Naive thymus-derived CD8-positive, alpha-beta T cell (primary cell): ENCODE measurements around the gene NUDT21. TPM values are rescaled to one million over a fixed set of nuclear protein-coding genes. Genes with fewer than 3 reads are reported as not detected.

Experiments
- ATAC-seq, 2 donors: fragments of 150-1000 bp; cut with Tn5 transposase in 1 of 2; sonication (Bioruptor Pico), chemical (Tn5 transposase) in 1 of 2; 1 replicate in 1 of 2; 2 replicates in 1 of 2; pipeline ENCODE4 v1.10.0; 2021; ENCODE audit warnings: mild to moderate bottlenecking in 2 of 2, moderate library complexity in 2 of 2
- POLR2A ChIA-PET: fragments of 350-600 bp; sonication (Branson Sonifier 250); formaldehyde crosslinking; loops from one replicate; lab custom pipeline; 2021; ENCODE audit warnings: antibody characterized with exemption; lab: Charles Lee
- DNase-seq, 10 donors: peaks; one replicate each; pipeline versions ENCODE4 v3.0.0 to v3.0.0-alpha.2; 2020 to 2022
- H3K27ac Mint-ChIP-seq, 10 donors: one replicate each; pipeline ENCODE4 v1.8.0; 2020 to 2022; ENCODE audit warnings: mild to moderate bottlenecking in 10 of 10, mixed read lengths in 10 of 10, moderate library complexity in 4 of 10, inconsistent platforms in 1 of 10
- H3K27me3 Mint-ChIP-seq, 5 donors: one replicate each; pipeline ENCODE4 v1.8.0; 2021 to 2022; ENCODE audit warnings: mixed read lengths in 5 of 5
- H3K36me3 Mint-ChIP-seq, 3 donors: one replicate each; pipeline ENCODE4 v1.8.0; 2020 to 2022; ENCODE audit warnings: mixed read lengths in 3 of 3, mild to moderate bottlenecking in 2 of 3, inconsistent platforms in 1 of 3
- H3K4me1 Mint-ChIP-seq, 4 donors: one replicate each; pipeline ENCODE4 v1.8.0; 2021 to 2022; ENCODE audit warnings: mixed read lengths in 4 of 4
- H3K4me3 Mint-ChIP-seq, 10 donors: one replicate each; pipeline ENCODE4 v1.8.0; 2020 to 2022; ENCODE audit warnings: mild to moderate bottlenecking in 10 of 10, mixed read lengths in 10 of 10, moderate library complexity in 6 of 10, inconsistent platforms in 1 of 10
- H3K9me3 Mint-ChIP-seq, 9 donors: one replicate each; pipeline ENCODE4 v1.8.0; 2020 to 2022; ENCODE audit warnings: mixed read lengths in 9 of 9, mild to moderate bottlenecking in 3 of 9, inconsistent platforms in 1 of 9, moderate library complexity in 1 of 9
- polyA plus RNA-seq, 3 donors: library from polyadenylated mRNA; unstranded; fragments of 300-500 nt; fragmentation: Illumina TruSeq; gene quantifications; one replicate each; pipeline ENCODE4 v1.2.3, GENCODE V29; 2021
- total RNA-seq, 8 experiments: library from RNA in 2 of 8; stranded (reverse) in 2 of 8; gene quantifications; one replicate each; pipeline ENCODE4 v1.2.3 and lab custom pipeline; 2021 to 2026

The NUDT21 gene
- total and polyA plus RNA-seq, 5 experiments from 2014 or later, result 55.5 to 118 (median 74.1) TPM

GRCh38 chr16:56478281-56479049, 27.3 kb upstream of the NUDT21 start:
- peaks cover 0 to 2% (median 0%) of the 10 kb centered on the region in 4 donors for H3K4me1 Mint-ChIP-seq
- H3K27me3 Mint-ChIP-seq, result no peaks in the 10 kb centered on the region
- DNase-seq (no peak), ATAC-seq (no peak)
- POLR2A ChIA-PET, result no interaction called here
- H3K4me3 Mint-ChIP-seq, result no peak overlapping the region
- H3K36me3 Mint-ChIP-seq, result peaks cover 0 to 87% (median 20%) of the 10 kb centered on the region in 3 donors
- peak overlapping the region in 5 of 10 donors; percentile 18 to 73 (median 41) for H3K27ac Mint-ChIP-seq
- H3K9me3 Mint-ChIP-seq, result no peaks in the 10 kb centered on the region

- peaks cover 0 to 86% (median 22%) of the 10 kb centered on the region in 3 donors for H3K36me3 Mint-ChIP-seq
- DNase-seq, result no peak
- no peak for ATAC-seq
- no peak overlapping the region for H3K4me3 Mint-ChIP-seq
- H3K4me1 Mint-ChIP-seq, result peaks cover 0 to 2% (median 0%) of the 10 kb centered on the region in 4 donors
- H3K27ac Mint-ChIP-seq, result peak overlapping the region in 5 of 10 donors; percentile 30 to 58 (median 52)
- no peaks in the 10 kb centered on the region for H3K27me3 Mint-ChIP-seq
- H3K9me3 Mint-ChIP-seq, result no peaks in the 10 kb centered on the region
- POLR2A ChIA-PET, result no interaction called here
Observed at GRCh38 chr16:56477096-56477878, 26.2 kb upstream of the NUDT21 start.

GRCh38 chr16:56475201-56475600, 24.1 kb upstream of the NUDT21 start:
- Mint-ChIP-seq H3K36me3 (peaks cover 4 to 90% (median 30%) of the 10 kb centered on the region in 3 donors), H3K4me3 (no peak overlapping the region), H3K27me3 (no peaks in the 10 kb centered on the region), H3K4me1 (peaks cover 0 to 2% (median 0%) of the 10 kb centered on the region in 4 donors), H3K27ac (peak overlapping the region in 3 of 10 donors; percentile 1 to 25 (median 16)), H3K9me3 (no peaks in the 10 kb centered on the region)
- no peak for DNase-seq
- no peak for ATAC-seq
- POLR2A ChIA-PET, result no interaction called here

GRCh38 chr16:56470666-56471065, 19.5 kb upstream of the NUDT21 start:
- Mint-ChIP-seq H3K27ac (peak overlapping the region in 2 of 10 donors; percentile 47 to 67), H3K4me1 (no peaks in the 10 kb centered on the region), H3K4me3 (no peak overlapping the region), H3K27me3 (no peaks in the 10 kb centered on the region), H3K9me3 (no peaks in the 10 kb centered on the region), H3K36me3 (peaks cover 7 to 96% (median 37%) of the 10 kb centered on the region in 3 donors)
- no peak for ATAC-seq
- POLR2A ChIA-PET, result interaction anchor here (0.9 to 1.4 kb wide), 2 partner anchors 9 to 19 kb away, joined by 3 to 6 read pairs; partner anchors contain the start of genes NUDT21 and OGFOD1
- no peak for DNase-seq

- Mint-ChIP-seq H3K9me3 (no peaks in the 10 kb centered on the region), H3K4me3 (no peak overlapping the region), H3K36me3 (peaks cover 7 to 96% (median 37%) of the 10 kb centered on the region in 3 donors), H3K27ac (peak overlapping the region in 3 of 10 donors; percentile 47 to 67 (median 58)), H3K4me1 (no peaks in the 10 kb centered on the region), H3K27me3 (no peaks in the 10 kb centered on the region)
- ATAC-seq, result no peak
- DNase-seq, result no peak
- POLR2A ChIA-PET, result interaction anchor here (1.4 kb wide), 1 partner anchor 19 kb away, joined by 6 read pairs; the partner anchor contains the start of genes NUDT21 and OGFOD1
Observed at GRCh38 chr16:56470232-56470631, 19.1 kb upstream of the NUDT21 start.

GRCh38 chr16:56469748-56470147, 18.6 kb upstream of the NUDT21 start:
- Mint-ChIP-seq H3K4me1 (no peaks in the 10 kb centered on the region), H3K4me3 (no peak overlapping the region), H3K36me3 (peaks cover 7 to 94% (median 34%) of the 10 kb centered on the region in 3 donors), H3K27ac (peak overlapping the region in 2 of 10 donors; percentile 58 to 67), H3K9me3 (no peaks in the 10 kb centered on the region), H3K27me3 (no peaks in the 10 kb centered on the region)
- POLR2A ChIA-PET, result no interaction called here
- DNase-seq, result no peak
- ATAC-seq, result no peak

GRCh38 chr16:56468800-56469199, 17.7 kb upstream of the NUDT21 start:
- Mint-ChIP-seq H3K9me3 (no peaks in the 10 kb centered on the region), H3K27me3 (no peaks in the 10 kb centered on the region), H3K36me3 (peaks cover 7 to 95% (median 41%) of the 10 kb centered on the region in 3 donors), H3K4me1 (peaks cover 0 to 4% (median 2%) of the 10 kb centered on the region in 4 donors), H3K4me3 (no peak overlapping the region), H3K27ac (peak overlapping the region in 2 of 10 donors; percentile 44 to 67)
- no peak for ATAC-seq
- POLR2A ChIA-PET, result no interaction called here
- DNase-seq, result no peak

- ATAC-seq, result no peak
- H3K9me3 Mint-ChIP-seq, result no peaks in the 10 kb centered on the region
- no peaks in the 10 kb centered on the region for H3K27me3 Mint-ChIP-seq
- H3K4me3 Mint-ChIP-seq, result no peak overlapping the region
- POLR2A ChIA-PET, result no interaction called here
- peaks cover 0 to 5% (median 3%) of the 10 kb centered on the region in 4 donors for H3K4me1 Mint-ChIP-seq
- peaks cover 7 to 97% (median 36%) of the 10 kb centered on the region in 3 donors for H3K36me3 Mint-ChIP-seq
- DNase-seq, result no peak
- H3K27ac Mint-ChIP-seq, result peak overlapping the region in 4 of 10 donors; percentile 22 to 67 (median 56)
Observed at GRCh38 chr16:56466344-56466743, 15.2 kb upstream of the NUDT21 start.

GRCh38 chr16:56463153-56463552, 12.0 kb upstream of the NUDT21 start:
- Mint-ChIP-seq H3K27me3 (no peaks in the 10 kb centered on the region), H3K27ac (no peak overlapping the region), H3K4me1 (peaks cover 0 to 7% (median 3%) of the 10 kb centered on the region in 4 donors), H3K4me3 (no peak overlapping the region), H3K36me3 (peaks cover 0 to 92% (median 27%) of the 10 kb centered on the region in 3 donors), H3K9me3 (no peaks in the 10 kb centered on the region)
- DNase-seq (no peak), ATAC-seq (no peak)
- POLR2A ChIA-PET, result no interaction called here

GRCh38 chr16:56462064-56462796, 11.1 kb upstream of the NUDT21 start:
- ATAC-seq (no peak), DNase-seq (no peak)
- no peak overlapping the region for H3K4me3 Mint-ChIP-seq
- peak overlapping the region in 4 of 10 donors; percentile 2 to 59 (median 32) for H3K27ac Mint-ChIP-seq
- peaks cover 0 to 11% (median 3%) of the 10 kb centered on the region in 4 donors for H3K4me1 Mint-ChIP-seq
- H3K9me3 Mint-ChIP-seq, result no peaks in the 10 kb centered on the region
- POLR2A ChIA-PET, result no interaction called here
- H3K36me3 Mint-ChIP-seq, result peaks cover 0 to 92% (median 25%) of the 10 kb centered on the region in 3 donors
- H3K27me3 Mint-ChIP-seq, result no peaks in the 10 kb centered on the region

GRCh38 chr16:56460101-56460500, 9.0 kb upstream of the NUDT21 start:
- no peak overlapping the region for H3K4me3 Mint-ChIP-seq
- peaks cover 5 to 94% (median 21%) of the 10 kb centered on the region in 3 donors for H3K36me3 Mint-ChIP-seq
- H3K27ac Mint-ChIP-seq, result no peak overlapping the region
- ATAC-seq (no peak), DNase-seq (no peak)
- H3K9me3 Mint-ChIP-seq, result no peaks in the 10 kb centered on the region
- H3K27me3 Mint-ChIP-seq, result no peaks in the 10 kb centered on the region
- POLR2A ChIA-PET, result interaction anchor here (1.4 kb wide), 1 partner anchor 9 kb away, joined by 6 read pairs; the partner anchor contains the start of genes NUDT21 and OGFOD1
- peaks cover 0 to 25% (median 8%) of the 10 kb centered on the region in 4 donors for H3K4me1 Mint-ChIP-seq

- Mint-ChIP-seq H3K27ac (no peak overlapping the region), H3K4me1 (peaks cover 7 to 29% (median 11%) of the 10 kb centered on the region in 4 donors), H3K4me3 (no peak overlapping the region), H3K36me3 (peaks cover 9 to 91% (median 20%) of the 10 kb centered on the region in 3 donors), H3K27me3 (no peaks in the 10 kb centered on the region), H3K9me3 (no peaks in the 10 kb centered on the region)
- DNase-seq (no peak), ATAC-seq (no peak)
- POLR2A ChIA-PET, result no interaction called here
Observed at GRCh38 chr16:56457927-56458470, 6.9 kb upstream of the NUDT21 start.
